ENCODE data around the gene PUS3.

GRCh38 chr11:125921042-125921441 is 18.0 kb upstream of the PUS3 start:
- no peak for TF ChIP-seq GATA2 (IDR thresholded peaks at IDR 0.05; ENCODE audit: low read depth, low read length)
- no peak for TF ChIP-seq GATA3 (IDR thresholded peaks at IDR 0.05; ENCODE audit: low read depth, low read length)
